K562 (cell line): ENCODE data around the gene ZBTB48. TPM values are rescaled to one million over a fixed set of nuclear protein-coding genes. Genes with fewer than 3 reads are reported as not detected.

ENCODE experiments used
- ATAC-seq: fragments of 200-7000 bp; cut with Tn5 transposase; 3 replicates; pipeline ENCODE4 v1.9.1; 2020; ENCODE audit warnings: moderate library complexity
- BruUV-seq: library from RNA; stranded (reverse); fragments of 400-500 nt; replicated peaks from 2 replicates; lab custom pipeline; 2021; lab: Mats Ljungman, UMichigan
- CTCF ChIA-PET: fragments of 300-600 bp; formaldehyde crosslinking; extraction: SDS; loops from one replicate; lab custom pipeline; 2021; ENCODE audit warnings: low intra/inter-chr PET ratio; lab: Yijun Ruan, JAX
- POLR2A ChIA-PET: fragments of 300-600, 350-650 bp; sonication (Branson Sonifier 250); formaldehyde crosslinking; extraction: SDS; loops from one replicate; lab custom pipeline; 2021; ENCODE audit warnings: antibody characterized with exemption, inconsistent platforms; lab: Yijun Ruan, JAX
- DNase-seq, 4 experiments: peaks; one replicate each; pipeline versions ENCODE4 v3.0.0 to v3.0.0-alpha.2; 2011 to 2018; ENCODE audit warnings: low spot score in 3 of 4, mixed read lengths in 3 of 4; ENCODE audit errors: extremely low read depth in 1 of 4
- FAIRE-seq: peaks from 2 replicates; lab custom pipeline; 2011; peaks lifted over from hg19 to GRCh38; lab: Jason Lieb, UNC
- H2AFZ ChIP-seq: 2 replicates; pipeline ENCODE4 v1.6.0; 2011; ENCODE audit warnings: low read depth, low read length, control low read depth, inconsistent platforms
- H3K27ac ChIP-seq: fragments of 200-600 bp; 3 replicates; pipeline ENCODE4 v1.8.0; 2011; ENCODE audit warnings: low read depth, mild to moderate bottlenecking, control low read depth, inconsistent platforms, low read length, moderate library complexity, mixed read lengths; ENCODE audit errors: extremely low read depth
- H3K27me3 ChIP-seq, 2 experiments: fragments of 300-600 bp in 1 of 2; 2 replicates in 1 of 2; 3 replicates in 1 of 2; pipeline versions ENCODE4 v1.6.0 to v1.8.0; 2011; ENCODE audit warnings: inconsistent platforms in 2 of 2, low read length in 2 of 2, mild to moderate bottlenecking in 1 of 2, mixed read lengths in 1 of 2, moderate library complexity in 1 of 2; ENCODE audit not compliant: control insufficient read depth in 2 of 2, insufficient read depth in 2 of 2
- H3K36me3 ChIP-seq: fragments of 300-600 bp; 3 replicates; pipeline ENCODE4 v1.8.0; 2011; ENCODE audit warnings: mild to moderate bottlenecking, low read length, inconsistent platforms; ENCODE audit not compliant: control insufficient read depth, insufficient read depth
- H3K4me1 ChIP-seq, 2 experiments: fragments of 200-600 bp in 1 of 2; replicated peaks in 1 of 2; 2 replicates in 1 of 2; 3 replicates in 1 of 2; pipeline versions ENCODE4 v1.5.1 to v1.8.0; 2011; ENCODE audit warnings: inconsistent platforms in 2 of 2, low read length in 2 of 2, mild to moderate bottlenecking in 1 of 2, mixed read lengths in 1 of 2, moderate library complexity in 1 of 2; ENCODE audit not compliant: control insufficient read depth in 2 of 2, insufficient read depth in 2 of 2
- H3K4me2 ChIP-seq: 2 replicates; pipeline ENCODE4 v1.6.1; 2011; ENCODE audit warnings: low read length, control low read depth, inconsistent platforms, mixed read lengths; ENCODE audit not compliant: insufficient read depth
- H3K4me3 ChIP-seq: fragments of 200-600 bp; sonication (generic), shearing (Covaris generic); 2 replicates; pipeline ENCODE4 v1.5.1; 2016; ENCODE audit warnings: control low read depth, inconsistent platforms
- H3K79me2 ChIP-seq: fragments of 200-600 bp; 3 replicates; pipeline ENCODE4 v1.8.0; 2011; ENCODE audit warnings: low read length, inconsistent platforms; ENCODE audit not compliant: control insufficient read depth, insufficient read depth
- H3K9ac ChIP-seq, 2 experiments: 2 replicates each; pipeline versions ENCODE4 v1.6.0 to v1.6.1; 2011; ENCODE audit warnings: low read depth in 2 of 2, low read length in 2 of 2, control low read depth in 1 of 2, inconsistent platforms in 1 of 2, mild to moderate bottlenecking in 1 of 2, mixed read lengths in 1 of 2; ENCODE audit not compliant: insufficient read depth in 1 of 2
- H3K9me1 ChIP-seq: one replicate; pipeline ENCODE4 v1.6.0; 2011; ENCODE audit warnings: inconsistent platforms, mild to moderate bottlenecking, low read length, moderate library complexity; ENCODE audit not compliant: control insufficient read depth, insufficient read depth
- H3K9me3 ChIP-seq: replicated peaks from 2 replicates; pipeline ENCODE4 v1.5.1; 2011; ENCODE audit warnings: low read depth, low read length, inconsistent platforms; ENCODE audit not compliant: control insufficient read depth, insufficient read depth
- H4K20me1 ChIP-seq: replicated peaks from 2 replicates; pipeline ENCODE4 v1.6.1; 2011; ENCODE audit warnings: low read length, inconsistent platforms, mixed read lengths; ENCODE audit not compliant: control insufficient read depth, insufficient read depth
- CAMTA2 ChIP-seq: fragments of 250-450 bp; sonication (Bioruptor Pico); conservative IDR thresholded peaks from 2 replicates; pipeline ENCODE4 v1.5.1; 2022
- CBFA2T3 ChIP-seq: fragments of 450-650 bp; IDR thresholded peaks from 2 replicates; pipeline ENCODE4 v1.6.1; 2017
- CBFB ChIP-seq: sonication (generic); formaldehyde crosslinking; IDR thresholded peaks from 2 replicates; pipeline ENCODE4 v1.4.0; 2020; ENCODE audit warnings: mild to moderate bottlenecking, missing genetic modification reagents
- CEBPG ChIP-seq, 3 experiments: fragments of 200-800 bp in 1 of 3; sonication (Bioruptor generic) in 1 of 3; sonication (generic) in 1 of 3; formaldehyde crosslinking in 1 of 3; IDR thresholded peaks in 2 of 3; conservative IDR thresholded peaks in 1 of 3; 2 replicates each; pipeline versions ENCODE4 v1.6.1 to v1.8.0; 2016 to 2022; ENCODE audit warnings: missing compliant biosample characterization in 2 of 3, missing genetic modification characterization in 2 of 3, mild to moderate bottlenecking in 1 of 3, missing genetic modification reagents in 1 of 3
- DPF2 ChIP-seq: fragments of 450-650 bp; IDR thresholded peaks from 2 replicates; pipeline ENCODE4 v1.6.1; 2016
- MTA3 ChIP-seq: fragments of 450-650 bp; formaldehyde crosslinking; IDR thresholded peaks from 2 replicates; pipeline ENCODE4 v1.6.1; 2017; ENCODE audit warnings: mild to moderate bottlenecking, borderline replicate concordance
- MYBL2 ChIP-seq, 2 experiments: fragments of 450-650 bp in 1 of 2; sonication (generic) in 1 of 2; formaldehyde crosslinking in 1 of 2; IDR thresholded peaks; 2 replicates each; pipeline versions ENCODE4 v1.6.1 to v1.8.1; 2017 to 2022; ENCODE audit warnings: borderline replicate concordance in 1 of 2, inconsistent platforms in 1 of 2, low read depth in 1 of 2, mild to moderate bottlenecking in 1 of 2, missing genetic modification reagents in 1 of 2, moderate library complexity in 1 of 2
- SIX5 ChIP-seq, 2 experiments: IDR thresholded peaks; 2 replicates each; pipeline ENCODE4 v1.6.1; 2011; ENCODE audit warnings: low read length in 2 of 2, borderline replicate concordance in 1 of 2, low read depth in 1 of 2, mild to moderate bottlenecking in 1 of 2, moderate library complexity in 1 of 2; ENCODE audit not compliant: insufficient read depth in 1 of 2
- SMAD2 ChIP-seq: fragments of 150-350 bp; IDR thresholded peaks from 2 replicates; pipeline ENCODE4 v1.6.1; 2014; ENCODE audit warnings: low read depth, mild to moderate bottlenecking, low read length
- SMARCE1 ChIP-seq: fragments of 450-650 bp; IDR thresholded peaks from 2 replicates; pipeline ENCODE4 v1.7.1; 2016; ENCODE audit warnings: mild to moderate bottlenecking
- STAT5A ChIP-seq: IDR thresholded peaks from 2 replicates; pipeline ENCODE4 v1.6.1; 2012; ENCODE audit warnings: low read length, inconsistent platforms, borderline replicate concordance
- ZNF217 ChIP-seq: sonication (generic); formaldehyde crosslinking; IDR thresholded peaks from 2 replicates; pipeline ENCODE4 v1.8.0; 2022; ENCODE audit warnings: mild to moderate bottlenecking, missing genetic modification reagents
- WGBS: fragments of 100-300 bp; shearing (Covaris generic); methylation state at CpG from one replicate; pipeline ENCODE4 v1.1.6; 2016; ENCODE audit warnings: low coverage, mixed read lengths; ENCODE audit not compliant: insufficient coverage; ENCODE audit errors: missing lambda C conversion rate; 5-methylcytosine and 5-hydroxymethylcytosine counted together
- in situ Hi-C: fragments of 300-500 bp; cut with MboI; formaldehyde crosslinking; loops from 4 replicates; pipeline ENCODE4 v1.15.0; 2018; ENCODE audit warnings: inconsistent platforms, mixed read lengths
- intact Hi-C: fragments of 100-400 bp; cut with micrococcal nuclease; formaldehyde crosslinking; loops from 2 replicates; pipeline ENCODE4 v1.14.2; 2022
- polyA plus RNA-seq, 8 experiments: library from polyadenylated mRNA; depleted of rRNA in 4 of 8; stranded (reverse) in 5 of 8; unstranded in 3 of 8; fragments of >200 nt; fragmentation: Nextera tagmentation in 2 of 8; fragmentation: Illumina TruSeq in 1 of 8; extraction: Ambion mirVana in 2 of 8; extraction: Trizol in 1 of 8; gene quantifications; 2 replicates each; pipeline versions ENCODE4 v1.2.1 to v1.2.3, GENCODE V29; 2011 to 2014; ENCODE audit warnings: inconsistent platforms in 1 of 8, missing spikeins in 1 of 8
- total RNA-seq, 7 experiments: library from RNA; depleted of rRNA in 6 of 7; stranded (reverse); fragments of >200 nt in 6 of 7; fragmentation: Illumina TruSeq in 2 of 7; extraction: Trizol in 2 of 7; gene quantifications; 2 replicates each; pipeline versions ENCODE4 v1.2.1 to v1.2.3, GENCODE V29; 2011 to 2021; ENCODE audit warnings: low replicate concordance in 1 of 7
- TF ChIP-seq, protein P1 (sequence below): fragments of 450-650 bp; IDR thresholded peaks from 2 replicates; pipeline ENCODE4 v1.6.1; 2018; ENCODE audit warnings: mild to moderate bottlenecking, low read depth; ENCODE audit not compliant: partially characterized antibody
- TF ChIP-seq, protein P2 (sequence below): sonication (generic); formaldehyde crosslinking; IDR thresholded peaks from 2 replicates; pipeline ENCODE4 v1.8.0; 2022; ENCODE audit warnings: mild to moderate bottlenecking, missing genetic modification reagents

Gene ZBTB48
- total and polyA plus RNA-seq, 9 of the 15 experiments (the other 6 are each of a cell fraction or from before 2014, with no cell fraction given), result 1.9 to 66.9 (median 29.5) TPM

DNA sequence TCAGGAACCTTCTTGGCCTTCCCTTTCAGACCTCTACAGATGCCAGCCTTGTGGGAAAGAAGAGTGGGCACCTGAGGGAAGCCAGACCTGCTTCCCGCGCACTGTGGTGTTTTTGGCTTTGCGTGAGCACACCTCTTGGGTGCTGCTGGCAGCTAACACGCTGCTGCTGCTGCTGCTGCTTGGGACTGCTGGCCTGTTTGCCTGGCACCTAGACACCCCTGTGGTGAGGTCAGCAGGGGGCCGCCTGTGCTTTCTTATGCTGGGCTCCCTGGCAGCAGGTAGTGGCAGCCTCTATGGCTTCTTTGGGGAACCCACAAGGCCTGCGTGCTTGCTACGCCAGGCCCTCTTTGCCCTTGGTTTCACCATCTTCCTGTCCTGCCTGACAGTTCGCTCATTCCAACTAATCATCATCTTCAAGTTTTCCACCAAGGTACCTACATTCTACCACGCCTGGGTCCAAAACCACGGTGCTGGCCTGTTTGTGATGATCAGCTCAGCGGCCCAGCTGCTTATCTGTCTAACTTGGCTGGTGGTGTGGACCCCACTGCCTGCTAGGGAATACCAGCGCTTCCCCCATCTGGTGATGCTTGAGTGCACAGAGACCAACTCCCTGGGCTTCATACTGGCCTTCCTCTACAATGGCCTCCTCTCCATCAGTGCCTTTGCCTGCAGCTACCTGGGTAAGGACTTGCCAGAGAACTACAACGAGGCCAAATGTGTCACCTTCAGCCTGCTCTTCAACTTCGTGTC, 995 bp upstream of the ZBTB48 start:
- no TSS peak for BruUV-seq
- intact Hi-C loops, result loop anchor here (1.0 kb wide), 1 partner anchor 24 kb away; the partner anchor contains the start of gene NOL9
- H3K4me1 ChIP-seq, result peaks cover 30 to 53% of the 10 kb centered on the region in 2 experiments
- no peak for TF ChIP-seq SMARCE1
- TF ChIP-seq MYBL2 (IDR thresholded peaks at IDR 0.05; ENCODE audit: low read depth), result no peak
- TF ChIP-seq MYBL2 (CRISPR knock-in tag; IDR thresholded peaks at IDR 0.05; ENCODE audit: borderline replicate concordance), result 0 out of 2 replicates have a peak, but pooled peaks have one; percentile 35
- TF ChIP-seq DPF2, result no peak
- TF ChIP-seq SIX5 (IDR thresholded peaks at IDR 0.05; ENCODE audit: borderline replicate concordance in 1 of 2, insufficient read depth in 1 of 2, low read depth in 1 of 2, low read length in 2 of 2), result no peak
- TF ChIP-seq, protein P1, sequence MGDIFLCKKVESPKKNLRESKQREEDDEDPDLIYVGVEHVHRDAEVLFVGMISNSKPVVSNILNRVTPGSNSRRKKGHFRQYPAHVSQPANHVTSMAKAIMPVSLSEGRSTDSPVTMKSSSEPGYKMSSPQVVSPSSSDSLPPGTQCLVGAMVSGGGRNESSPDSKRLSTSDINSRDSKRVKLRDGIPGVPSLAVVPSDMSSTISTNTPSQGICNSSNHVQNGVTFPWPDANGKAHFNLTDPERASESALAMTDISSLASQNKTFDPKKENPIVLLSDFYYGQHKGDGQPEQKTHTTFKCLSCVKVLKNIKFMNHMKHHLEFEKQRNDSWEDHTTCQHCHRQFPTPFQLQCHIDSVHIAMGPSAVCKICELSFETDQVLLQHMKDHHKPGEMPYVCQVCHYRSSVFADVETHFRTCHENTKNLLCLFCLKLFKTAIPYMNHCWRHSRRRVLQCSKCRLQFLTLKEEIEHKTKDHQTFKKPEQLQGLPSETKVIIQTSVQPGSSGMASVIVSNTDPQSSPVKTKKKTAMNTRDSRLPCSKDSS, result no peak
- TF ChIP-seq SMAD2, result no peak
- peak; percentile 36; the same call in 1 of the 2 replicates for TF ChIP-seq CBFB (CRISPR knock-in tag)
- TF ChIP-seq ZNF217, result no peak
- no peak for TF ChIP-seq MTA3
- TF ChIP-seq, protein P2, sequence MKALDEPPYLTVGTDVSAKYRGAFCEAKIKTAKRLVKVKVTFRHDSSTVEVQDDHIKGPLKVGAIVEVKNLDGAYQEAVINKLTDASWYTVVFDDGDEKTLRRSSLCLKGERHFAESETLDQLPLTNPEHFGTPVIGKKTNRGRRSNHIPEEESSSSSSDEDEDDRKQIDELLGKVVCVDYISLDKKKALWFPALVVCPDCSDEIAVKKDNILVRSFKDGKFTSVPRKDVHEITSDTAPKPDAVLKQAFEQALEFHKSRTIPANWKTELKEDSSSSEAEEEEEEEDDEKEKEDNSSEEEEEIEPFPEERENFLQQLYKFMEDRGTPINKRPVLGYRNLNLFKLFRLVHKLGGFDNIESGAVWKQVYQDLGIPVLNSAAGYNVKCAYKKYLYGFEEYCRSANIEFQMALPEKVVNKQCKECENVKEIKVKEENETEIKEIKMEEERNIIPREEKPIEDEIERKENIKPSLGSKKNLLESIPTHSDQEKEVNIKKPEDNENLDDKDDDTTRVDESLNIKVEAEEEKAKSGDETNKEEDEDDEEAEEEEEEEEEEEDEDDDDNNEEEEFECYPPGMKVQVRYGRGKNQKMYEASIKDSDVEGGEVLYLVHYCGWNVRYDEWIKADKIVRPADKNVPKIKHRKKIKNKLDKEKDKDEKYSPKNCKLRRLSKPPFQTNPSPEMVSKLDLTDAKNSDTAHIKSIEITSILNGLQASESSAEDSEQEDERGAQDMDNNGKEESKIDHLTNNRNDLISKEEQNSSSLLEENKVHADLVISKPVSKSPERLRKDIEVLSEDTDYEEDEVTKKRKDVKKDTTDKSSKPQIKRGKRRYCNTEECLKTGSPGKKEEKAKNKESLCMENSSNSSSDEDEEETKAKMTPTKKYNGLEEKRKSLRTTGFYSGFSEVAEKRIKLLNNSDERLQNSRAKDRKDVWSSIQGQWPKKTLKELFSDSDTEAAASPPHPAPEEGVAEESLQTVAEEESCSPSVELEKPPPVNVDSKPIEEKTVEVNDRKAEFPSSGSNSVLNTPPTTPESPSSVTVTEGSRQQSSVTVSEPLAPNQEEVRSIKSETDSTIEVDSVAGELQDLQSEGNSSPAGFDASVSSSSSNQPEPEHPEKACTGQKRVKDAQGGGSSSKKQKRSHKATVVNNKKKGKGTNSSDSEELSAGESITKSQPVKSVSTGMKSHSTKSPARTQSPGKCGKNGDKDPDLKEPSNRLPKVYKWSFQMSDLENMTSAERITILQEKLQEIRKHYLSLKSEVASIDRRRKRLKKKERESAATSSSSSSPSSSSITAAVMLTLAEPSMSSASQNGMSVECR (CRISPR knock-in tag), result no peak; the same call in 1 of the 2 replicates
- TF ChIP-seq CBFA2T3, result peak; percentile 22; the same call in 1 of the 2 replicates
- TF ChIP-seq CEBPG (CRISPR knock-in tag; IDR thresholded peaks at IDR 0.05), result 0 out of 2 replicates have a peak, but pooled peaks have one; percentile 15
- TF ChIP-seq CEBPG (tag; conservative IDR thresholded peaks at IDR 0.05 in 1 of 2, IDR thresholded peaks at IDR 0.05 in 1 of 2), result no peak
- no peak for TF ChIP-seq STAT5A
- TF ChIP-seq CAMTA2, result no peak

More for the DNA sequence above, 995 bp upstream of the ZBTB48 start:
- Histone ChIP-seq H3K9me3 (no peaks in the 10 kb centered on the region), H3K9ac (peak overlapping the region; percentile 74 to 96; a peak in 3 of 4 replicates), H3K27me3 (no peaks in the 10 kb centered on the region), H2AFZ (peak overlapping the region; percentile 88), H3K79me2 (peaks cover 32% of the 10 kb centered on the region), H3K9me1 (no peaks in the 10 kb centered on the region), H3K4me2 (peak overlapping the region; percentile 96), H3K36me3 (peaks cover 15% of the 10 kb centered on the region; the same call in 1 of the 3 replicates), H3K4me3 (no peak overlapping the region), H4K20me1 (peaks cover 12% of the 10 kb centered on the region; the same call in 1 of the 2 replicates), H3K27ac (peak overlapping the region; percentile 49; the same call in 2 of the 3 replicates)
- ChIA-PET CTCF (no interaction called here), POLR2A (interaction anchor here (0.6 to 13.4 kb wide), 7 partner anchors 10 to 39 kb away, joined by 3 to 221 read pairs (median 8); partner anchors contain the start of genes KLHL21 and NOL9)
- ATAC-seq (no peak), FAIRE-seq (no peak), DNase-seq (peak in 1 of 4 experiments; percentile 32)
- WGBS, result 66% methylated on average over 14 of the region's 14 CpGs
- in situ Hi-C loops, result no loop called here
